Calu3 (cell line): ENCODE results near the gene MYOZ2. TPM values are rescaled to one million over a fixed set of nuclear protein-coding genes. Genes with fewer than 3 reads are reported as not detected.

ENCODE experiments used
- BruUV-seq: library from RNA; stranded (reverse); fragments of 400-500 nt; replicated peaks from 2 replicates; lab custom pipeline; 2021; lab: Mats Ljungman, UMichigan
- CTCF ChIA-PET: fragments of 300-600 bp; sonication (Branson Sonifier 250); formaldehyde crosslinking; loops from one replicate; lab custom pipeline; 2022; ENCODE audit warnings: antibody characterized with exemption; lab: Charles Lee
- DNase-seq: peaks from one replicate; pipeline ENCODE4 v3.0.0; 2022
- H3K27ac Mint-ChIP-seq: one replicate; pipeline ENCODE4 v1.8.0; 2022; ENCODE audit warnings: mixed read lengths; ENCODE audit not compliant: unreplicated experiment
- H3K27me3 Mint-ChIP-seq: one replicate; pipeline ENCODE4 v1.8.0; 2022; ENCODE audit warnings: mixed read lengths; ENCODE audit not compliant: unreplicated experiment
- H3K36me3 Mint-ChIP-seq: one replicate; pipeline ENCODE4 v1.8.0; 2022; ENCODE audit warnings: mild to moderate bottlenecking, moderate library complexity, mixed read lengths; ENCODE audit not compliant: insufficient read depth, unreplicated experiment
- H3K4me1 Mint-ChIP-seq: one replicate; pipeline ENCODE4 v1.8.0; 2022; ENCODE audit warnings: mild to moderate bottlenecking, low read depth, mixed read lengths; ENCODE audit not compliant: unreplicated experiment
- H3K4me3 Mint-ChIP-seq: one replicate; pipeline ENCODE4 v1.8.0; 2022; ENCODE audit warnings: mild to moderate bottlenecking, low read depth, moderate library complexity, mixed read lengths; ENCODE audit not compliant: unreplicated experiment
- H3K9me3 Mint-ChIP-seq: one replicate; pipeline ENCODE4 v1.8.0; 2022; ENCODE audit warnings: low read depth, mixed read lengths; ENCODE audit not compliant: unreplicated experiment
- CTCF ChIP-seq: fragments of 200-600 bp; IDR thresholded peaks from one replicate; pipeline ENCODE4 v1.8.0; 2022; ENCODE audit warnings: antibody characterized with exemption; ENCODE audit not compliant: unreplicated experiment
- intact Hi-C: fragments of 100-400 bp; cut with micrococcal nuclease; formaldehyde crosslinking; loops from one replicate; pipeline ENCODE4 v1.10.0; 2022; ENCODE audit not compliant: unreplicated experiment
- total RNA-seq: library from RNA; stranded (reverse); gene quantifications from 2 replicates; pipeline ENCODE4 v1.2.3, GENCODE V29; 2022

The MYOZ2 gene
- total RNA-seq, 1 experiment from 2014 or later: not detected

DNA sequence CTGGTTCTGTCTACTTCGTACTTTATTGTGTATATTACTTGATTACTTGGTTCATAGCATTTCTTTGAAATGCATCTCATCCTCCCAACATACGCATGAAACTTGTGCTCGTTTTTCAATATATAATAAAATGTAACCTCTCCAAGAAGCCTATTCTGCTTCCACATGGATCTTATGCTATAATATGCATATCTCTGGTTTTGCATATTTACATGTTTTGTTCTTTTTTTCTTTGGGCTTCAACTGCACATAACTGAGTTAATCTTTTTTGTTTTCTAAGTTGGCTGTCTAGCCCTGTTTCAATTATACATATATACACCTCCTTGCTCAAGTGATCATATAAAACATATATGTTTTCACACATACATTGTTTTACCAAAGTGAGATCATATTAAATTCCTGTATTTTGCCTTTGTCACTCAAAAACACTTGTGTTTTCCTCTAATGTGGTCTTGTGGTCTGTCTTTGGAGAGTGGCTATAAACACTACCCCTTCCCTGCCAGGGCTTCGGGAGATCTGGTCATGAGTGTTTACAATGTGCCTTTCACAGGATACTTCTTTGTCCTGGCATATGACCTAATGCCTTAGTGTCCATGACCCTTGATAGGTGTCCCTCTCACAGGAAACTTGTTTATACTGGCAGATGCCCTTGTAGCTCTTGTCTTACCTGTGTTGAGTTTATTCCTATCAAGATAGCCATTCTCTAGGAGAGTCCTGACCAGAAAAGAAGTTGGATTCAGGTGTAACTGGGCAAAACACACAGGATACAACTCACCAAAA, 94.5 kb downstream of the MYOZ2 start:
- peaks cover 28% of the 10 kb centered on the region for H3K36me3 Mint-ChIP-seq
- BruUV-seq: no TSS peak
- H3K9me3 Mint-ChIP-seq: no peaks in the 10 kb centered on the region
- DNase-seq: no peak
- TF ChIP-seq CTCF: no peak
- H3K4me3 Mint-ChIP-seq: no peak overlapping the region
- H3K4me1 Mint-ChIP-seq: peaks cover 42% of the 10 kb centered on the region
- peak overlapping the region; percentile 31 for H3K27ac Mint-ChIP-seq
- CTCF ChIA-PET: no interaction called here
- intact Hi-C loops: no loop called here
- no peaks in the 10 kb centered on the region for H3K27me3 Mint-ChIP-seq

GRCh38 chr4:119231491-119231890, 95.9 kb downstream of the MYOZ2 start:
- BruUV-seq: no TSS peak
- intact Hi-C loops: no loop called here
- no peaks in the 10 kb centered on the region for H3K9me3 Mint-ChIP-seq
- no peaks in the 10 kb centered on the region for H3K27me3 Mint-ChIP-seq
- no peak for TF ChIP-seq CTCF
- H3K36me3 Mint-ChIP-seq: peaks cover 29% of the 10 kb centered on the region
- H3K27ac Mint-ChIP-seq: peak overlapping the region; percentile 31
- peaks cover 42% of the 10 kb centered on the region for H3K4me1 Mint-ChIP-seq
- DNase-seq: no peak
- CTCF ChIA-PET: no interaction called here
- H3K4me3 Mint-ChIP-seq: no peak overlapping the region

DNA sequence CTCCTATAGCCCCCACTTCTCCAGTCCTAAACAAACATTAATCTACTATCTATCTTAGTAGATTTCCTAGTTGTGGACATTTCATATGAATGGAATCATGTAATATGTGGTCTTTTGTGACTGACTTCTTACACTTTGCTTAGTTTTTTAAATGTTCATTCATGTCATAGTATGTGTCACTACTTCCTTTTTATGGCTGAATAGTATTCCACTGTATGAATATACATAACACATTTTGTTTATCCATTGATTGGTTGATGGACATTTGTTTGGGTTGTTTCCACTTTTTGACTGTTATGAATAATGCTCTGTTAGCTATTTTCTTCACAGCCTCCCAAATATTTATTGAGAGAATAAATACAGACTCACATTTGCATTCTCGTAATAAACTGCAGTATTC, 96.7 kb downstream of the MYOZ2 start:
- Mint-ChIP-seq H3K4me1 (peaks cover 42% of the 10 kb centered on the region), H3K9me3 (no peaks in the 10 kb centered on the region), H3K4me3 (no peak overlapping the region), H3K36me3 (peaks cover 29% of the 10 kb centered on the region), H3K27ac (no peak overlapping the region), H3K27me3 (no peaks in the 10 kb centered on the region)
- no TSS peak for BruUV-seq
- intact Hi-C loops: no loop called here
- CTCF ChIA-PET: no interaction called here
- DNase-seq: no peak
- TF ChIP-seq CTCF: no peak

- Mint-ChIP-seq H3K4me1 (peaks cover 48% of the 10 kb centered on the region), H3K27ac (peak overlapping the region; percentile 90), H3K4me3 (peak overlapping the region; percentile 35), H3K36me3 (peaks cover 29% of the 10 kb centered on the region), H3K27me3 (no peaks in the 10 kb centered on the region), H3K9me3 (no peaks in the 10 kb centered on the region)
- no peak for TF ChIP-seq CTCF
- DNase-seq: no peak
- no TSS peak for BruUV-seq
- intact Hi-C loops: no loop called here
- CTCF ChIA-PET: no interaction called here
Measured at GRCh38 chr4:119233191-119233590, 97.6 kb downstream of the MYOZ2 start.
